Sigmoid colon (tissue), 7 donors: Measurements from ENCODE around the gene MYO1C. TPM values are rescaled to one million over a fixed set of nuclear protein-coding genes. Genes with fewer than 3 reads are reported as not detected.

Experiments
- DNase-seq: peaks from one replicate; pipeline ENCODE4 v3.0.0-alpha.2; 2019
- H3K27ac ChIP-seq, 4 donors: fragments of 200-600 bp; sonication (generic); one replicate each; pipeline ENCODE4 v1.5.1; 2016 to 2019; ENCODE audit warnings: mild to moderate bottlenecking in 1 of 4
- H3K27me3 ChIP-seq, 3 donors: fragments of 200-600 bp; sonication (generic); one replicate each; pipeline ENCODE4 v1.5.1; 2019; ENCODE audit warnings: mild to moderate bottlenecking in 1 of 3
- H3K36me3 ChIP-seq, 4 donors: fragments of 200-600 bp; sonication (generic); one replicate each; pipeline ENCODE4 v1.5.1; 2016 to 2019
- H3K4me1 ChIP-seq, 4 donors: fragments of 200-600 bp; sonication (generic); one replicate each; pipeline ENCODE4 v1.5.1; 2017 to 2019
- H3K4me3 ChIP-seq, 4 donors: fragments of 200-600 bp; sonication (generic); one replicate each; pipeline ENCODE4 v1.5.1; 2017 to 2019; ENCODE audit warnings: mild to moderate bottlenecking in 2 of 4, moderate library complexity in 1 of 4
- H3K9me3 ChIP-seq, 4 donors: fragments of 200-600 bp in 3 of 4; sonication (generic) in 3 of 4; one replicate each; pipeline versions ENCODE4 v1.5.1 to v1.6.1; 2013 to 2019
- CTCF ChIP-seq, 4 experiments: fragments of 450-650 bp in 3 of 4; fragments of 200-600 bp in 1 of 4; IDR thresholded peaks; one replicate each; pipeline ENCODE4 v1.5.1; 2016 to 2019; ENCODE audit warnings: antibody characterized with exemption in 4 of 4, mild to moderate bottlenecking in 3 of 4, moderate library complexity in 2 of 4
- EP300 ChIP-seq, 4 donors: sonication (generic); formaldehyde crosslinking; IDR thresholded peaks; one replicate each; pipeline ENCODE4 v1.6.1; 2017; ENCODE audit warnings: antibody characterized with exemption in 4 of 4
- POLR2A ChIP-seq, 2 donors: fragments of 450-650 bp; IDR thresholded peaks; one replicate each; pipeline ENCODE4 v1.6.1; 2016; ENCODE audit warnings: antibody characterized with exemption in 2 of 2, mild to moderate bottlenecking in 2 of 2, moderate library complexity in 2 of 2
- POLR2AphosphoS5 ChIP-seq, 4 donors: sonication (generic); formaldehyde crosslinking; IDR thresholded peaks; one replicate each; pipeline ENCODE4 v1.6.1; 2017; ENCODE audit warnings: antibody characterized with exemption in 4 of 4
- WGBS, 2 donors: extraction: QIAGEN DNeasy Blood & Tissue Kit; methylation state at CpG; one replicate each; pipeline ENCODE4 v1.1.7; 2013; 5-methylcytosine and 5-hydroxymethylcytosine counted together
- intact Hi-C: fragments of 100-400 bp; cut with DNase I; formaldehyde crosslinking; loops from one replicate; pipeline ENCODE4 v1.15.1; 2023
- polyA plus RNA-seq, 3 donors: library from polyadenylated mRNA; stranded (reverse); fragments of 200-250 nt; gene quantifications; one replicate each; pipeline ENCODE4 v1.2.3, GENCODE V29; 2013
- total RNA-seq, 4 donors: library from RNA; depleted of rRNA; stranded (reverse); fragments of >200 nt; gene quantifications; one replicate each; pipeline ENCODE4 v1.1.0, GENCODE V29; 2016
- donor health status: healthy with polysubstance abuse.
- donor health status: Bipolar disorder and iron deficiency.
- donor health status: healthy.

Gene MYO1C
- total and polyA plus RNA-seq, 7 donors: 72.7 to 179 (median 116) TPM

- Histone ChIP-seq H3K9me3 (no peaks in the 10 kb centered on the region), H3K36me3 (no peaks in the 10 kb centered on the region), H3K27ac (no peak overlapping the region), H3K4me3 (no peak overlapping the region), H3K4me1 (peaks cover 0 to 29% (median 18%) of the 10 kb centered on the region in 4 donors), H3K27me3 (no peaks in the 10 kb centered on the region)
- no peak for DNase-seq
- WGBS, 2 donors: 97 to 98% methylated on average over 4 of the region's 4 CpGs
- TF ChIP-seq CTCF (IDR thresholded peaks at IDR 0.05) (no peak), POLR2AphosphoS5 (IDR thresholded peaks at IDR 0.05) (no peak), EP300 (IDR thresholded peaks at IDR 0.05) (no peak), POLR2A (IDR thresholded peaks at IDR 0.05) (no peak)
- intact Hi-C loops: no loop called here
Measured at GRCh38 chr17:1442187-1442586, 50.3 kb downstream of the MYO1C start.

- no peak for DNase-seq
- no peak for TF ChIP-seq POLR2AphosphoS5 (IDR thresholded peaks at IDR 0.05)
- TF ChIP-seq CTCF (IDR thresholded peaks at IDR 0.05): no peak
- TF ChIP-seq POLR2A (IDR thresholded peaks at IDR 0.05): no peak
- no peak for TF ChIP-seq EP300 (IDR thresholded peaks at IDR 0.05)
- 94 to 97% methylated on average over 8 of the region's 8 CpGs for WGBS, 2 donors
- H3K4me1 ChIP-seq: peaks cover 0 to 37% (median 24%) of the 10 kb centered on the region in 4 donors
- H3K9me3 ChIP-seq: no peaks in the 10 kb centered on the region
- peaks cover 0 to 11% (median 6%) of the 10 kb centered on the region in 4 donors for H3K36me3 ChIP-seq
- H3K27me3 ChIP-seq: no peaks in the 10 kb centered on the region
- no peak overlapping the region for H3K4me3 ChIP-seq
- no peak overlapping the region for H3K27ac ChIP-seq
- intact Hi-C loops: no loop called here
Measured at GRCh38 chr17:1440921-1441320, 51.6 kb downstream of the MYO1C start.

- WGBS, 2 donors: 71 to 83% methylated on average over 11 of the region's 11 CpGs
- H3K27me3 ChIP-seq: no peaks in the 10 kb centered on the region
- H3K4me1 ChIP-seq: peaks cover 0 to 58% (median 47%) of the 10 kb centered on the region in 4 donors
- TF ChIP-seq POLR2AphosphoS5 (IDR thresholded peaks at IDR 0.05) (no peak), EP300 (IDR thresholded peaks at IDR 0.05) (no peak), CTCF (IDR thresholded peaks at IDR 0.05) (no peak), POLR2A (IDR thresholded peaks at IDR 0.05) (no peak)
- no peak for DNase-seq
- intact Hi-C loops: loop anchor here (5.0 kb wide), 2 partner anchors 41 to 71 kb away; no protein-coding TSS in a partner anchor
- peaks cover 0 to 18% (median 8%) of the 10 kb centered on the region in 4 donors for H3K36me3 ChIP-seq
- H3K9me3 ChIP-seq: no peaks in the 10 kb centered on the region
- H3K27ac ChIP-seq: peak overlapping the region; percentile 4 to 72 (median 56)
- peak overlapping the region in 1 of 4 donors; percentile 4 for H3K4me3 ChIP-seq
Measured at GRCh38 chr17:1438593-1439083, 53.8 kb downstream of the MYO1C start.

GRCh38 chr17:1435326-1435725, 57.2 kb downstream of the MYO1C start:
- WGBS, 2 donors: 79 to 82% methylated on average over 3 of the region's 3 CpGs
- Histone ChIP-seq H3K36me3 (peaks cover 0 to 26% (median 8%) of the 10 kb centered on the region in 4 donors), H3K4me3 (no peak overlapping the region), H3K27ac (peak overlapping the region in 3 of 4 donors; percentile 72 to 76 (median 74)), H3K9me3 (no peaks in the 10 kb centered on the region), H3K4me1 (peaks cover 0 to 86% (median 58%) of the 10 kb centered on the region in 4 donors), H3K27me3 (no peaks in the 10 kb centered on the region)
- TF ChIP-seq POLR2AphosphoS5 (IDR thresholded peaks at IDR 0.05) (peak in 3 of 4 donors; percentile 45 to 65 (median 50)), EP300 (IDR thresholded peaks at IDR 0.05) (no peak)
- DNase-seq: no peak
- intact Hi-C loops: loop anchor here (5.0 kb wide), 2 partner anchors 38 to 68 kb away; no protein-coding TSS in a partner anchor

GRCh38 chr17:1434150-1434549, 58.3 kb downstream of the MYO1C start:
- intact Hi-C loops: no loop called here
- H3K4me3 ChIP-seq: no peak overlapping the region
- peak overlapping the region in 3 of 4 donors; percentile 72 to 76 (median 74) for H3K27ac ChIP-seq
- 88 to 95% methylated on average over 3 of the region's 3 CpGs for WGBS, 2 donors
- H3K9me3 ChIP-seq: no peaks in the 10 kb centered on the region
- no peak for TF ChIP-seq POLR2A (IDR thresholded peaks at IDR 0.05)
- no peak for TF ChIP-seq CTCF (IDR thresholded peaks at IDR 0.05)
- TF ChIP-seq EP300 (IDR thresholded peaks at IDR 0.05): no peak
- TF ChIP-seq POLR2AphosphoS5 (IDR thresholded peaks at IDR 0.05): peak; percentile 48 to 85 (median 70)
- peaks cover 0 to 30% (median 8%) of the 10 kb centered on the region in 4 donors for H3K36me3 ChIP-seq
- DNase-seq: no peak
- no peaks in the 10 kb centered on the region for H3K27me3 ChIP-seq
- H3K4me1 ChIP-seq: peaks cover 0 to 82% (median 57%) of the 10 kb centered on the region in 4 donors
